K562 (cell line): ENCODE measurements around the gene PRCD. TPM values are rescaled to one million over a fixed set of nuclear protein-coding genes. Genes with fewer than 3 reads are reported as not detected.

Experiments
- ATAC-seq: fragments of 200-7000 bp; cut with Tn5 transposase; 3 replicates; pipeline ENCODE4 v1.9.1; 2020; ENCODE audit warnings: moderate library complexity
- BruUV-seq: library from RNA; stranded (reverse); fragments of 400-500 nt; replicated peaks from 2 replicates; lab custom pipeline; 2021; lab: Mats Ljungman, UMichigan
- CTCF ChIA-PET: fragments of 300-600 bp; formaldehyde crosslinking; extraction: SDS; loops from one replicate; lab custom pipeline; 2021; ENCODE audit warnings: low intra/inter-chr PET ratio; lab: Yijun Ruan, JAX
- POLR2A ChIA-PET: fragments of 300-600, 350-650 bp; sonication (Branson Sonifier 250); formaldehyde crosslinking; extraction: SDS; loops from one replicate; lab custom pipeline; 2021; ENCODE audit warnings: antibody characterized with exemption, inconsistent platforms; lab: Yijun Ruan, JAX
- DNase-seq, 4 experiments: peaks; one replicate each; pipeline versions ENCODE4 v3.0.0 to v3.0.0-alpha.2; 2011 to 2018; ENCODE audit warnings: low spot score in 3 of 4, mixed read lengths in 3 of 4; ENCODE audit errors: extremely low read depth in 1 of 4
- FAIRE-seq: peaks from 2 replicates; lab custom pipeline; 2011; peaks lifted over from hg19 to GRCh38; lab: Jason Lieb, UNC
- H2AFZ ChIP-seq: 2 replicates; pipeline ENCODE4 v1.6.0; 2011; ENCODE audit warnings: low read depth, low read length, control low read depth, inconsistent platforms
- H3K27ac ChIP-seq: fragments of 200-600 bp; 3 replicates; pipeline ENCODE4 v1.8.0; 2011; ENCODE audit warnings: low read depth, mild to moderate bottlenecking, control low read depth, inconsistent platforms, low read length, moderate library complexity, mixed read lengths; ENCODE audit errors: extremely low read depth
- H3K27me3 ChIP-seq, 2 experiments: fragments of 300-600 bp in 1 of 2; 2 replicates in 1 of 2; 3 replicates in 1 of 2; pipeline versions ENCODE4 v1.6.0 to v1.8.0; 2011; ENCODE audit warnings: inconsistent platforms in 2 of 2, low read length in 2 of 2, mild to moderate bottlenecking in 1 of 2, mixed read lengths in 1 of 2, moderate library complexity in 1 of 2; ENCODE audit not compliant: control insufficient read depth in 2 of 2, insufficient read depth in 2 of 2
- H3K36me3 ChIP-seq: fragments of 300-600 bp; 3 replicates; pipeline ENCODE4 v1.8.0; 2011; ENCODE audit warnings: mild to moderate bottlenecking, low read length, inconsistent platforms; ENCODE audit not compliant: control insufficient read depth, insufficient read depth
- H3K4me1 ChIP-seq, 2 experiments: fragments of 200-600 bp in 1 of 2; replicated peaks in 1 of 2; 2 replicates in 1 of 2; 3 replicates in 1 of 2; pipeline versions ENCODE4 v1.5.1 to v1.8.0; 2011; ENCODE audit warnings: inconsistent platforms in 2 of 2, low read length in 2 of 2, mild to moderate bottlenecking in 1 of 2, mixed read lengths in 1 of 2, moderate library complexity in 1 of 2; ENCODE audit not compliant: control insufficient read depth in 2 of 2, insufficient read depth in 2 of 2
- H3K4me2 ChIP-seq: 2 replicates; pipeline ENCODE4 v1.6.1; 2011; ENCODE audit warnings: low read length, control low read depth, inconsistent platforms, mixed read lengths; ENCODE audit not compliant: insufficient read depth
- H3K4me3 ChIP-seq: fragments of 200-600 bp; sonication (generic), shearing (Covaris generic); 2 replicates; pipeline ENCODE4 v1.5.1; 2016; ENCODE audit warnings: control low read depth, inconsistent platforms
- H3K79me2 ChIP-seq: fragments of 200-600 bp; 3 replicates; pipeline ENCODE4 v1.8.0; 2011; ENCODE audit warnings: low read length, inconsistent platforms; ENCODE audit not compliant: control insufficient read depth, insufficient read depth
- H3K9ac ChIP-seq, 2 experiments: 2 replicates each; pipeline versions ENCODE4 v1.6.0 to v1.6.1; 2011; ENCODE audit warnings: low read depth in 2 of 2, low read length in 2 of 2, control low read depth in 1 of 2, inconsistent platforms in 1 of 2, mild to moderate bottlenecking in 1 of 2, mixed read lengths in 1 of 2; ENCODE audit not compliant: insufficient read depth in 1 of 2
- H3K9me1 ChIP-seq: one replicate; pipeline ENCODE4 v1.6.0; 2011; ENCODE audit warnings: inconsistent platforms, mild to moderate bottlenecking, low read length, moderate library complexity; ENCODE audit not compliant: control insufficient read depth, insufficient read depth
- H3K9me3 ChIP-seq: replicated peaks from 2 replicates; pipeline ENCODE4 v1.5.1; 2011; ENCODE audit warnings: low read depth, low read length, inconsistent platforms; ENCODE audit not compliant: control insufficient read depth, insufficient read depth
- H4K20me1 ChIP-seq: replicated peaks from 2 replicates; pipeline ENCODE4 v1.6.1; 2011; ENCODE audit warnings: low read length, inconsistent platforms, mixed read lengths; ENCODE audit not compliant: control insufficient read depth, insufficient read depth
- ARID1B ChIP-seq: fragments of 450-650 bp; IDR thresholded peaks from 2 replicates; pipeline ENCODE4 v1.6.1; 2016; ENCODE audit warnings: antibody characterized with exemption, mild to moderate bottlenecking, inconsistent platforms
- CBX8 ChIP-seq: fragments of 200-600 bp; sonication (generic); IDR thresholded peaks from 2 replicates; pipeline ENCODE4 v1.6.1; 2012; ENCODE audit warnings: borderline replicate concordance, mixed run types, low read depth, mild to moderate bottlenecking, moderate library complexity, mixed read lengths, low read length, control low read depth, inconsistent platforms; ENCODE audit not compliant: poor library complexity, severe bottlenecking; ENCODE audit errors: extremely low read depth
- CEBPB ChIP-seq: fragments of 450-650 bp; IDR thresholded peaks from 2 replicates; pipeline ENCODE4 v1.6.1; 2016; ENCODE audit warnings: missing genetic modification characterization, missing compliant biosample characterization
- DLX4 ChIP-seq: fragments of 250-450 bp; sonication (Bioruptor Pico); IDR thresholded peaks from 2 replicates; pipeline ENCODE4 v1.6.1; 2021; ENCODE audit warnings: mild to moderate bottlenecking
- ETV6 ChIP-seq, 3 experiments: fragments of 150-350 bp in 1 of 3; sonication (generic) in 1 of 3; formaldehyde crosslinking in 1 of 3; IDR thresholded peaks; 2 replicates each; pipeline versions ENCODE4 v1.6.1 to v1.8.0; 2014 to 2022; ENCODE audit warnings: borderline replicate concordance in 2 of 3, low read depth in 2 of 3, antibody characterized with exemption in 1 of 3, low read length in 1 of 3, mild to moderate bottlenecking in 1 of 3, missing genetic modification reagents in 1 of 3
- HEY1 ChIP-seq: fragments of 250-450 bp; sonication (Bioruptor Pico); IDR thresholded peaks from 2 replicates; pipeline ENCODE4 v1.5.0; 2020; ENCODE audit warnings: mild to moderate bottlenecking, moderate library complexity, borderline replicate concordance
- MED1 ChIP-seq: sonication (generic); formaldehyde crosslinking; IDR thresholded peaks from 2 replicates; pipeline ENCODE4 v1.8.1; 2023; ENCODE audit warnings: missing genetic modification reagents, borderline replicate concordance
- NONO ChIP-seq, 2 experiments: fragments of 200-400 bp in 1 of 2; fragments of 450-650 bp in 1 of 2; formaldehyde crosslinking in 1 of 2; IDR thresholded peaks; 2 replicates each; pipeline ENCODE4 v1.6.1; 2017; ENCODE audit warnings: low read depth in 2 of 2, mild to moderate bottlenecking in 2 of 2, moderate library complexity in 2 of 2, low read length in 1 of 2
- TOE1 ChIP-seq, 2 experiments: fragments of 450-650 bp in 1 of 2; sonication (generic) in 1 of 2; formaldehyde crosslinking in 1 of 2; IDR thresholded peaks; 2 replicates each; pipeline versions ENCODE4 v1.7.1 to v1.8.0; 2016 to 2022; ENCODE audit warnings: borderline replicate concordance in 2 of 2, mild to moderate bottlenecking in 2 of 2, antibody characterized with exemption in 1 of 2, inconsistent platforms in 1 of 2, low read depth in 1 of 2, missing genetic modification reagents in 1 of 2, moderate library complexity in 1 of 2
- ZNF23 ChIP-seq: fragments of 250-450 bp; sonication (Bioruptor Pico); IDR thresholded peaks from 2 replicates; pipeline ENCODE4 v1.4.0; 2020; ENCODE audit warnings: mild to moderate bottlenecking
- ZNF408 ChIP-seq: fragments of 250-450 bp; sonication (Bioruptor Pico); IDR thresholded peaks from 2 replicates; pipeline ENCODE4 v1.4.0; 2020; ENCODE audit warnings: low read depth, mild to moderate bottlenecking, moderate library complexity
- ZNF445 ChIP-seq: fragments of 250-450 bp; sonication (Bioruptor Pico); IDR thresholded peaks from 2 replicates; pipeline ENCODE4 v1.4.0; 2020; ENCODE audit warnings: low read depth, mild to moderate bottlenecking, moderate library complexity
- WGBS: fragments of 100-300 bp; shearing (Covaris generic); methylation state at CpG from one replicate; pipeline ENCODE4 v1.1.6; 2016; ENCODE audit warnings: low coverage, mixed read lengths; ENCODE audit not compliant: insufficient coverage; ENCODE audit errors: missing lambda C conversion rate; 5-methylcytosine and 5-hydroxymethylcytosine counted together
- in situ Hi-C: fragments of 300-500 bp; cut with MboI; formaldehyde crosslinking; loops from 4 replicates; pipeline ENCODE4 v1.15.0; 2018; ENCODE audit warnings: inconsistent platforms, mixed read lengths
- intact Hi-C: fragments of 100-400 bp; cut with micrococcal nuclease; formaldehyde crosslinking; loops from 2 replicates; pipeline ENCODE4 v1.14.2; 2022
- polyA plus RNA-seq, 8 experiments: library from polyadenylated mRNA; depleted of rRNA in 4 of 8; stranded (reverse) in 5 of 8; unstranded in 3 of 8; fragments of >200 nt; fragmentation: Nextera tagmentation in 2 of 8; fragmentation: Illumina TruSeq in 1 of 8; extraction: Ambion mirVana in 2 of 8; extraction: Trizol in 1 of 8; gene quantifications; 2 replicates each; pipeline versions ENCODE4 v1.2.1 to v1.2.3, GENCODE V29; 2011 to 2014; ENCODE audit warnings: inconsistent platforms in 1 of 8, missing spikeins in 1 of 8
- total RNA-seq, 7 experiments: library from RNA; depleted of rRNA in 6 of 7; stranded (reverse); fragments of >200 nt in 6 of 7; fragmentation: Illumina TruSeq in 2 of 7; extraction: Trizol in 2 of 7; gene quantifications; 2 replicates each; pipeline versions ENCODE4 v1.2.1 to v1.2.3, GENCODE V29; 2011 to 2021; ENCODE audit warnings: low replicate concordance in 1 of 7

Gene PRCD
- total and polyA plus RNA-seq, 9 of the 15 experiments (the other 6 are each of a cell fraction or from before 2014, with no cell fraction given), result 0.20 to 0.25 (median 0.21) TPM; not detected in 6

GRCh38 chr17:76496464-76496863 is 43.4 kb upstream of the PRCD start:
- ChIA-PET POLR2A (interaction anchor here (0.6 to 1.1 kb wide), 2 partner anchors 11 to 99 kb away, joined by 3 to 4 read pairs; no protein-coding TSS in a partner anchor), CTCF (no interaction called here)
- BruUV-seq, result no TSS peak

GRCh38 chr17:76497699-76497978 is 42.2 kb upstream of the PRCD start:
- in situ Hi-C loops, result no loop called here
- intact Hi-C loops, result no loop called here
- Histone ChIP-seq H3K9me1 (peaks cover 4% of the 10 kb centered on the region), H3K4me2 (no peak overlapping the region), H3K79me2 (no peaks in the 10 kb centered on the region), H3K36me3 (no peaks in the 10 kb centered on the region), H3K4me1 (peaks cover 16 to 50% of the 10 kb centered on the region in 2 experiments; a peak in 4 of 5 replicates), H3K9me3 (no peaks in the 10 kb centered on the region), H3K27me3 (peaks cover 0 to 10% of the 10 kb centered on the region in 2 experiments; a peak in 2 of 5 replicates), H3K9ac (no peak overlapping the region), H2AFZ (no peak overlapping the region), H3K27ac (no peak overlapping the region), H3K4me3 (no peak overlapping the region), H4K20me1 (peaks cover 10% of the 10 kb centered on the region; the same call in 1 of the 2 replicates)
- FAIRE-seq (no peak), ATAC-seq (no peak), DNase-seq (no peak)
- no TSS peak for BruUV-seq
- ChIA-PET POLR2A (interaction anchor here (0.8 kb wide), 1 partner anchor 10 kb away, joined by 6 read pairs; no protein-coding TSS in a partner anchor), CTCF (no interaction called here)
- WGBS, result 33% methylated on average over 2 of the region's 2 CpGs
- TF ChIP-seq DLX4 (CRISPR knock-in tag), result no peak
- TF ChIP-seq ARID1B, result no peak
- TF ChIP-seq CBX8, result no peak
- no peak for TF ChIP-seq MED1 (CRISPR knock-in tag)
- TF ChIP-seq HEY1 (CRISPR knock-in tag), result no peak
- no peak for TF ChIP-seq TOE1 (IDR thresholded peaks at IDR 0.05; ENCODE audit: borderline replicate concordance)
- no peak for TF ChIP-seq TOE1 (CRISPR knock-in tag; IDR thresholded peaks at IDR 0.05; ENCODE audit: borderline replicate concordance, low read depth)
- TF ChIP-seq ZNF23, result no peak
- TF ChIP-seq CEBPB (tag), result no peak

More at GRCh38 chr17:76496464-76496863, 43.4 kb upstream of the PRCD start:
- ATAC-seq (no peak), DNase-seq (no peak), FAIRE-seq (no peak)
- WGBS, result 47% methylated on average over 6 of the region's 6 CpGs
- H3K4me2 ChIP-seq, result no peak overlapping the region
- no peak overlapping the region for H3K27ac ChIP-seq
- no peak overlapping the region for H3K4me3 ChIP-seq
- TF ChIP-seq NONO (IDR thresholded peaks at IDR 0.05; ENCODE audit: low read depth in 2 of 2, low read length in 1 of 2) (no peak), ETV6 (IDR thresholded peaks at IDR 0.05; ENCODE audit: borderline replicate concordance in 1 of 2, low read depth in 2 of 2, low read length in 1 of 2) (no peak), ETV6 (CRISPR knock-in tag; IDR thresholded peaks at IDR 0.05; ENCODE audit: borderline replicate concordance) (no peak), ZNF408 (no peak), ZNF445 (CRISPR knock-in tag) (no peak)
- no peaks in the 10 kb centered on the region for H3K36me3 ChIP-seq
- H3K27me3 ChIP-seq, result peaks cover 0 to 10% of the 10 kb centered on the region in 2 experiments; a peak in 2 of 5 replicates
- no peak overlapping the region for H2AFZ ChIP-seq
- peaks cover 4% of the 10 kb centered on the region for H3K9me1 ChIP-seq
- intact Hi-C loops, result no loop called here
- H3K9ac ChIP-seq, result no peak overlapping the region
- in situ Hi-C loops, result no loop called here
- H3K4me1 ChIP-seq, result peaks cover 9 to 51% of the 10 kb centered on the region in 2 experiments; a peak in 4 of 5 replicates
- H3K79me2 ChIP-seq, result no peaks in the 10 kb centered on the region
- H3K9me3 ChIP-seq, result no peaks in the 10 kb centered on the region
- H4K20me1 ChIP-seq, result peaks cover 10% of the 10 kb centered on the region; the same call in 1 of the 2 replicates
